HG02588 (cell line): ENCODE measurements around the gene ADAMTS2.
"Not testable (repeated sequence)": the region's sequence is repeated elsewhere in the genome, so short reads cannot be mapped to it uniquely, and the experiment has no call there.

Source experiments
- ATAC-seq: cut with Tn5 transposase; IDR thresholded peaks from one replicate; pipeline ENCODE4 v1.9.1; 2021; ENCODE audit warnings: mild to moderate bottlenecking, moderate library complexity; ENCODE audit not compliant: unreplicated experiment

ADAMTS2 gene

GRCh38 chr5:179326122-179326927 lies 18.9 kb downstream of the ADAMTS2 start:
- ATAC-seq = no peak

GRCh38 chr5:179325296-179326031 lies 19.8 kb downstream of the ADAMTS2 start:
- ATAC-seq = no peak

- no peak for ATAC-seq
Measured at GRCh38 chr5:179324760-179325295, 20.4 kb downstream of the ADAMTS2 start.

GRCh38 chr5:179324316-179324715 lies 20.9 kb downstream of the ADAMTS2 start:
- ATAC-seq = not testable (repeated sequence)

GRCh38 chr5:179323026-179323870 lies 22.0 kb downstream of the ADAMTS2 start:
- ATAC-seq = no peak

- no peak for ATAC-seq
Measured at GRCh38 chr5:179322071-179323025, 22.9 kb downstream of the ADAMTS2 start.

GRCh38 chr5:179321206-179321987 lies 23.9 kb downstream of the ADAMTS2 start:
- no peak for ATAC-seq

GRCh38 chr5:179319741-179320281 lies 25.4 kb downstream of the ADAMTS2 start:
- no peak for ATAC-seq

GRCh38 chr5:179319123-179319522 lies 26.1 kb downstream of the ADAMTS2 start:
- ATAC-seq = no peak

GRCh38 chr5:179318221-179318955 lies 26.9 kb downstream of the ADAMTS2 start:
- ATAC-seq = no peak

- no peak for ATAC-seq
Measured at GRCh38 chr5:179317411-179318220, 27.6 kb downstream of the ADAMTS2 start.

- ATAC-seq = no peak
Measured at GRCh38 chr5:179316982-179317381, 28.3 kb downstream of the ADAMTS2 start.

GRCh38 chr5:179316111-179316551 lies 29.1 kb downstream of the ADAMTS2 start:
- no peak for ATAC-seq

GRCh38 chr5:179315356-179315890 lies 29.8 kb downstream of the ADAMTS2 start:
- ATAC-seq = no peak

GRCh38 chr5:179314606-179315355 lies 30.5 kb downstream of the ADAMTS2 start:
- ATAC-seq = no peak

GRCh38 chr5:179313849-179314521 lies 31.3 kb downstream of the ADAMTS2 start:
- ATAC-seq = no peak
